Measurements from ENCODE around the gene PCDHB12. TPM values are rescaled to one million over a fixed set of nuclear protein-coding genes. Genes with fewer than 3 reads are reported as not detected.
"Not testable (repeated sequence)": the region's sequence is repeated elsewhere in the genome, so short reads cannot be mapped to it uniquely, and the experiment has no call there.

PCDHB12 gene
- polyA plus RNA-seq, 12 donors, result 1.9 to 3.8 (median 2.8) TPM; not detected in 1

DNA sequence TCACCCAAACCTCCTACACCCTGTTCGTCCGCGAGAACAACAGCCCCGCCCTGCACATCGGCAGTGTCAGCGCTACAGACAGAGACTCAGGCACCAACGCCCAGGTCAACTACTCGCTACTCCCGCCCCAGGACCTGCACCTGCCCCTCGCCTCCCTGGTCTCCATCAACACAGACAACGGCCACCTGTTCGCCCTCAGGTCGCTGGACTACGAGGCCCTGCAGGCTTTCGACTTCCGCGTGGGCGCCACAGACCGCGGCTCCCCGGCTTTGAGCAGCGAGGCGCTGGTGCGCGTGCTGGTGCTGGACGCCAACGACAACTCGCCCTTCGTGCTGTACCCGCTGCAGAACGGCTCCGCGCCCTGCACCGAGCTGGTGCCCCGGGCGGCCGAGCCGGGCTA, 7.4 kb upstream of the PCDHB12 start:
- not testable (repeated sequence) for DNase-seq

- not testable (repeated sequence) for DNase-seq
Measured at GRCh38 chr5:141201646-141202045, 6.9 kb upstream of the PCDHB12 start.

DNA sequence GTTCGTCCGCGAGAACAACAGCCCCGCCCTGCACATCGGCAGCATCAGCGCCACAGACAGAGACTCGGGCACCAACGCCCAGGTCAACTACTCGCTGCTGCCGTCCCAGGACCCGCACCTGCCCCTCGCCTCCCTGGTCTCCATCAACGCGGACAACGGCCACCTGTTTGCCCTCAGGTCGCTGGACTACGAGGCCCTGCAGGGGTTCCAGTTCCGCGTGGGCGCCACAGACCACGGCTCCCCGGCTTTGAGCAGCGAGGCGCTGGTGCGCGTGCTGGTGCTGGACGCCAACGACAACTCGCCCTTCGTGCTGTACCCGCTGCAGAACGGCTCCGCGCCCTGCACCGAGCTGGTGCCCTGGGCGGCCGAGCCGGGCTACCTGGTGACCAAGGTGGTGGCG, 1.8 kb downstream of the PCDHB12 start:
- DNase-seq, result not testable (repeated sequence)

GRCh38 chr5:141210849-141211248, 2.3 kb downstream of the PCDHB12 start:
- DNase-seq, result not testable (repeated sequence)

GRCh38 chr5:141213656-141214339, 5.3 kb downstream of the PCDHB12 start, which contains the start of gene PCDHB13:
TSS of gene PCDHB13 (plus strand) at chr5:141213919. CDS start at chr5:141214124, 205 bp downstream.
- not testable (repeated sequence) for DNase-seq

- DNase-seq, result not testable (repeated sequence)
Measured at GRCh38 chr5:141214583-141214982, 6.1 kb downstream of the PCDHB12 start.

DNA sequence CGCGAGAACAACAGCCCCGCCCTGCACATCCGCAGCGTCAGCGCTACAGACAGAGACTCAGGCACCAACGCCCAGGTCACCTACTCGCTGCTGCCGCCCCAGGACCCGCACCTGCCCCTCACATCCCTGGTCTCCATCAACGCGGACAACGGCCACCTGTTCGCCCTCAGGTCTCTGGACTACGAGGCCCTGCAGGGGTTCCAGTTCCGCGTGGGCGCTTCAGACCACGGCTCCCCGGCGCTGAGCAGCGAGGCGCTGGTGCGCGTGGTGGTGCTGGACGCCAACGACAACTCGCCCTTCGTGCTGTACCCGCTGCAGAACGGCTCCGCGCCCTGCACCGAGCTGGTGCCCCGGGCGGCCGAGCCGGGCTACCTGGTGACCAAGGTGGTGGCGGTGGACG, 7.0 kb downstream of the PCDHB12 start:
- not testable (repeated sequence) for DNase-seq

GRCh38 chr5:141216035-141216434, 7.5 kb downstream of the PCDHB12 start:
- DNase-seq, result not testable (repeated sequence)

DNA sequence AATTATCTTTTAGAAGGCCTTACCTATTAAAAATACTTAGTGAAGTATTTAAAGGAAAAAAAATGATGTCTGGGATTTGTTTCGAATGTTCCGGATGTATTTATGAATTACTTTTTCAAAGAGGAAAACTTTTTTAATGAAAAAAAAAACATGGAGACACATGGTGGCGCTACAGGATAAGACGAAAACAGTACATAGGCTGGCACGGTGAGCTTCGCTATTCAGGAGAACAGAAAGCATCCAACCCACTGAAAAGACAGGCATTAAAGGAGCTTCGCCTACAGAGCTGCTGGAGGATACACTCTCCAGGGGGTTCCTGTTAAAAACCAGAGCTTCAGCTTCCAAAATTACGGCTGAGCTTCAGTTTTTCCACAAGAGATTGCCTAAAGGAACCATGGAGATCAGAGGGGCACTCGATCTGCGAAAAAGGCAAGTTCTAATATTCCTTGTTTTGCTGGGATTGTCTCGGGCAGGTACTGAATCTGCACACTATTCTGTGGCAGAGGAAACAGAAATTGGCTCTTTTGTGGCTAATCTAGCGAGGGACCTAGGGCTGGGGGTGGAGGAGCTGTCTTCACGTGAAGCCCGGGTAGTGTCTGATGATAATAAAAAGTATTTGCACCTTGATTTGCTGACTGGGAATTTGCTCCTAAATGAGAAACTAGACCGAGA, 14.7 kb downstream of the PCDHB12 start, which contains the start of gene PCDHB14:
PCDHB14 (plus strand) TSS at position 232 of the 672 bp plus-strand sequence; CDS start at position 395, 163 bp downstream.
- DNase-seq, result no peak

DNA sequence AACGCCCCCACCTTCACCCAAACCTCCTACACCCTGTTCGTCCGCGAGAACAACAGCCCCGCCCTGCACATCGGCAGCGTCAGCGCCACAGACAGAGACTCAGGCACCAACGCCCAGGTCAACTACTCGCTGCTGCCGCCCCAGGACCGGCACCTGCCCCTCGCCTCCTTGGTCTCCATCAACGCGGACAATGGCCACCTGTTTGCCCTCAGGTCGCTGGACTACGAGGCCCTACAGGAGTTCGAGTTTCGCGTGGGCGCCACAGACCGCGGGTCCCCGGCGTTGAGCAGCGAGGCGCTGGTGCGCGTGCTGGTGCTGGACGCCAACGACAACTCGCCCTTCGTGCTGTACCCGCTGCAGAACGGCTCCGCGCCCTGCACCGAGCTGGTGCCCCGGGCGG, 16.3 kb downstream of the PCDHB12 start:
- not testable (repeated sequence) for DNase-seq

DNA sequence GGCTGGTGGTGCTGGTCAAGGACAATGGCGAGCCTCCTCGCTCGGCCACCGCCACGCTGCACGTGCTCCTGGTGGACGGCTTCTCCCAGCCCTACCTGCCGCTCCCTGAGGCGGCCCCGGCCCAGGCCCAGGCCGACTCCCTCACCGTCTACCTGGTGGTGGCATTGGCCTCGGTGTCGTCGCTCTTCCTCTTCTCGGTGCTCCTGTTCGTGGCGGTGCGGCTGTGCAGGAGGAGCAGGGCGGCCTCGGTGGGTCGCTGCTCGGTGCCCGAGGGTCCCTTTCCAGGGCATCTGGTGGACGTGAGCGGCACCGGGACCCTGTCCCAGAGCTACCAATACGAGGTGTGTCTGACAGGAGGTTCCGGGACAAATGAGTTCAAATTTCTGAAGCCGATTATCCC, 16.9 kb downstream of the PCDHB12 start:
- DNase-seq, result not testable (repeated sequence)

DNA sequence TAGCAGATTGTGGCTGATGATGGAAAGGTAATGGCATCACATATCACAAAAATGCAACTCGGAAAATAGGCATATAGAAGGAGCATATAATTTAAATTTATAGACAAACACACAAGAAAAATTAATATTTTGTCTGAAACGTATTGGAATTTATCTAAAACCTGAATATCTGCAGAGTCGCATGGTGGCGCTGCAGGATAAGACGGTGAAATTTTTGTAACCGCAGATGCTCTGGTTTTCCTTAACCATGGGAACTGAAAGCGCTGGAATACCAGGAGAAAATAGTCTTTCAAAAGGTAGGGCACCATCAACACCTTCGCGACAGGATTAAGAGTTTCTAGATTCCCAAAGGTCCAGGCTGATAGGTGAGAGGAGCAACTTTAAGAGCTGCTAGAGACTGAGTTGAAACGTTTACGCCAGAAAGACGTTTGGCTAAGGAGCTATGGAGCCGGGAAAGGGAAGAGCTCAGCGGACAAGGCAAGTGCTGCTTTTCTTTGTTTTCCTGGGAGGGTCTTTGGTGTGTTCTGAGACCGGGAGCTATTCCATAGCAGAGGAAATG, 25.7 kb downstream of the PCDHB12 start:
- peak; percentile 18 for DNase-seq

GRCh38 chr5:141235922-141236321, 27.4 kb downstream of the PCDHB12 start:
- not testable (repeated sequence) for DNase-seq

DNA sequence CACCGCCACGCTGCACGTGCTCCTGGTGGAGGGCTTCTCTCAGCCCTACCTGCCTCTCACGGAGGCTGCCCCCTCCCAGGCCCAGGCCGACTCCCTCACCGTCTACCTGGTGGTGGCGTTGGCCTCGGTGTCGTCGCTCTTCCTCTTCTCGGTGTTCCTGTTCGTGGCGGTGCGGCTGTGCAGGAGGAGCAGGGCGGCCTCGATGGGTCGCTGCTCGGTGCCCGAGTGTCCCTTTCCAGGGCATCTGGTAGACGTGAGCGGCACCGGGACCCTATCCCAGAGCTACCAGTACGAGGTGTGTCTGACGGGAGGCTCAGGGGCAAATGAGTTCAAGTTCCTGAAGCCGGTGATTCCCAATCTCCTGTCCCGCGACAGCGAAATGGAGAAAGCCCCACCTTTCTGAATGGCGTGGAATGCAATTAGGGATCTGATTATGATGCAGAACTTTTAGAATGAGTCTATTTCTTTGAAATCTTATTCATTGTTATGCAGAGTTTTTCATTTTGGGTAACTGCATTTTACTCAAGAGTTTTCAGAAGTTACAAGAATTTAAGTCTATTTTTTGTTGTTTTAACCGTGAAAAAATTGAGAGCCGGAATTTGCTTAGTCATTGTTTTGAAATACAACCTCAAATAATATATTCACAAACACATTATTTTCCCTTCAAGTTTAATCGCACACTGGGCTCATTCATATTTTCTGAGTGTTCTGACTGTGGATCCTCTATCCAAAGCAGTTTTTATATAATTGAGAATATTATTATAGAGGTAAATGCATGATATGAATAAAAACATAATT, 28.2 kb downstream of the PCDHB12 start:
- DNase-seq, result no peak

DNA sequence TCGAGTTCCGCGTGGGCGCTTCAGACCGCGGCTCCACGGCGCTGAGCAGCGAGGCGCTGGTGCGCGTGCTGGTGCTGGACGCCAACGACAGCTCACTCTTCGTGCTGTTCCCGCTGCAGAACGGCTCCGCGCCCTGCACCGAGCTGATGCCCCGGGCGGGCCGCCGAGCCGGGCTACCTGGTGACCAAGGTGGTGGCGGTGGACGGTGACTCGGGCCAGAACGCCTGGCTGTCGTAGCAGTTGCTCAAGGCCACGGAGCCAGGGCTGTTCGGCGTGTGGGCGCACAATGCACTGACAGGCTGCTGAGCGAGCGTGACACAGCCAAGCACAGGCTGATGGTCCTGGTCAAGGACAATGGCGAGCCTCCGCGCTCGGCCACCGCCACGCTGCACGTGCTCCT, 33.0 kb downstream of the PCDHB12 start:
- no peak for DNase-seq

DNA sequence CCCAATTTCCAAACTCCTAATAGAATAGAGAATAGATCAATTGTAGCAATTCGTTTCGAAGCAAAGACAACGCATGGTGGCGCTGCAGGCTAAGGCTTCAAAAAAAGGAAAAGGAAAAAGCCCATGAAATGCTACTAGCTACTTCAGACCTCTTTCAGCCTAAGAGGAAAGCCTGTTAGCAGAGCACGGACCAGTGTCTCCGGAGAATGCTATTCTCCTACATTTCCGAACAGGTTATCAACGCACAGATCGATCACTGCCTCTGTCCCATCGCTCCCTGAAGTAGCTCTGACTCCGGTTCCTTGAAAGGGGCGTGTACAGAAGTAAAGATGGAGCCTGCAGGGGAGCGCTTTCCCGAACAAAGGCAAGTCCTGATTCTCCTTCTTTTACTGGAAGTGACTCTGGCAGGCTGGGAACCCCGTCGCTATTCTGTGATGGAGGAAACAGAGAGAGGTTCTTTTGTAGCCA, 36.8 kb downstream of the PCDHB12 start, which contains the start of gene PCDHB15:
PCDHB15 (plus strand) TSS at position 146 of the 468 bp plus-strand sequence; CDS start at position 330, 184 bp downstream.
- DNase-seq, result peak; percentile 22

- DNase-seq, result not testable (repeated sequence)
Measured at GRCh38 chr5:141246971-141247370, 38.5 kb downstream of the PCDHB12 start.

GRCh38 chr5:141247434-141247833, 38.9 kb downstream of the PCDHB12 start:
- DNase-seq, result not testable (repeated sequence)

- DNase-seq, result no peak
Measured at GRCh38 chr5:141250576-141250975, 42.1 kb downstream of the PCDHB12 start.

DNA sequence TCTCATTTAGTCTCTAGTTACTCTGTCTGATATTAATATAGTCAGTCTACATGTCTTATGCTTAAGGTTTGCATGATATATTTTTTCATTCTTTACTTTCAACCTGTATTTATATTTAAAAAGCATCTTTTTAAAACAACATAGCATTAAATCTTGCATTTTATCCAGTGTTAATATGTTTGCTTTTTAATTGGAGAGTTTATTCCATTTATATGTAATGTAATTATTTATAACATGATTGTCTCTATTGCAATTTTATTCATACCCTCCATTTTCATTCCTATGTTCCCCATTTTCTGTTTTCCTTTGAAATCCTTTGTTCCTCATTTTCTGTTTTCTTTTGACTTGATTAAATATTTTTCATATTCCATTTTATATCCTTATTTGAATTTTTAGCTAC, 49.9 kb downstream of the PCDHB12 start:
- DNase-seq, result no peak

GRCh38 chr5:141258948-141259347, 50.4 kb downstream of the PCDHB12 start:
- DNase-seq, result no peak
